ENCODE results near the gene CAMK1.

- no peak for TF ChIP-seq GATA2 (IDR thresholded peaks at IDR 0.05; ENCODE audit: low read depth, low read length)
- no peak for TF ChIP-seq GATA3 (IDR thresholded peaks at IDR 0.05; ENCODE audit: low read depth, low read length)
Observed at GRCh38 chr3:9784965-9785364, 15.2 kb upstream of the CAMK1 start.
